HCEC 1CT (cell line): ENCODE measurements around the gene LRRC55.

ENCODE experiments used
- DNase-seq: peaks from one replicate; pipeline ENCODE4 v3.0.0-alpha.2; 2017

LRRC55 gene

GRCh38 chr11:57239348-57239747, 57.6 kb downstream of the LRRC55 start:
- DNase-seq, result no peak

- DNase-seq, result no peak
These were observed 58.3 kb downstream of the LRRC55 start for GRCh38 chr11:57240007-57240406.

- no peak for DNase-seq
These were observed 59.0 kb downstream of the LRRC55 start for GRCh38 chr11:57240757-57241156.
